Esophagus (tissue), 2 donors: ENCODE measurements around the gene BCAS1. TPM values are rescaled to one million over a fixed set of nuclear protein-coding genes. Genes with fewer than 3 reads are reported as not detected.

Experiments used
- H3K27ac ChIP-seq, 2 donors: one replicate each; pipeline ENCODE4 v1.5.1; 2013; ENCODE audit warnings: low read depth in 2 of 2, mild to moderate bottlenecking in 2 of 2, inconsistent platforms in 1 of 2, low read length in 1 of 2, moderate library complexity in 1 of 2
- H3K27me3 ChIP-seq, 2 donors: one replicate each; pipeline ENCODE4 v1.6.1; 2013; ENCODE audit warnings: low read length in 2 of 2, control low read depth in 1 of 2, mild to moderate bottlenecking in 1 of 2; ENCODE audit not compliant: insufficient read depth in 2 of 2, control insufficient read depth in 1 of 2
- H3K36me3 ChIP-seq, 2 donors: one replicate each; pipeline ENCODE4 v1.6.1; 2013; ENCODE audit warnings: low read length in 1 of 2; ENCODE audit not compliant: control insufficient read depth in 2 of 2, insufficient read depth in 2 of 2
- H3K4me1 ChIP-seq, 2 donors: one replicate each; pipeline ENCODE4 v1.6.1; 2013; ENCODE audit warnings: low read length in 1 of 2; ENCODE audit not compliant: control insufficient read depth in 2 of 2, insufficient read depth in 2 of 2
- H3K4me3 ChIP-seq, 2 donors: one replicate each; pipeline ENCODE4 v1.5.1; 2013; ENCODE audit warnings: low read length in 2 of 2, mild to moderate bottlenecking in 2 of 2, low read depth in 1 of 2, moderate library complexity in 1 of 2
- H3K9me3 ChIP-seq, 2 donors: one replicate each; pipeline ENCODE4 v1.6.1; 2013; ENCODE audit warnings: mild to moderate bottlenecking in 2 of 2, low read depth in 1 of 2, low read length in 1 of 2, moderate library complexity in 1 of 2; ENCODE audit not compliant: control insufficient read depth in 2 of 2, insufficient read depth in 1 of 2
- WGBS, 2 donors: extraction: QIAGEN DNeasy Blood & Tissue Kit; methylation state at CpG; one replicate each; pipeline ENCODE4 v1.1.7; 2013; 5-methylcytosine and 5-hydroxymethylcytosine counted together
- polyA plus RNA-seq, 2 donors: library from polyadenylated mRNA; stranded (reverse); fragments of 200-250 nt; gene quantifications; one replicate each; pipeline ENCODE4 v1.2.3, GENCODE V29; 2013
- donor health status: healthy with polysubstance abuse.
- donor health status: Bipolar disorder and iron deficiency.

Gene BCAS1
- polyA plus RNA-seq, 2 donors: 4.7 to 9.0 TPM

GRCh38 chr20:53940360-53940702, 130.1 kb downstream of the BCAS1 start:
- Histone ChIP-seq H3K27ac (peak overlapping the region in 1 of 2 donors; percentile 10), H3K4me3 (no peak overlapping the region)
- 62 to 63% methylated on average over 7 of the region's 7 CpGs for WGBS, 2 donors

GRCh38 chr20:53939572-53940359, 130.6 kb downstream of the BCAS1 start:
- H3K36me3 ChIP-seq: no peaks in the 10 kb centered on the region
- no peak overlapping the region for H3K4me3 ChIP-seq
- H3K9me3 ChIP-seq: no peaks in the 10 kb centered on the region
- H3K27me3 ChIP-seq: no peaks in the 10 kb centered on the region
- H3K4me1 ChIP-seq: peaks cover 0 to 3% of the 10 kb centered on the region in 2 donors
- WGBS, 2 donors: 11 to 13% methylated on average over 7 of the region's 7 CpGs
- H3K27ac ChIP-seq: peak overlapping the region; percentile 79 to 85

More at GRCh38 chr20:53940360-53940702, 130.1 kb downstream of the BCAS1 start:
- H3K9me3 ChIP-seq: no peaks in the 10 kb centered on the region
- H3K4me1 ChIP-seq: peaks cover 0 to 3% of the 10 kb centered on the region in 2 donors
- no peaks in the 10 kb centered on the region for H3K27me3 ChIP-seq
- H3K36me3 ChIP-seq: no peaks in the 10 kb centered on the region

GRCh38 chr20:53939190-53939571, 131.2 kb downstream of the BCAS1 start:
- no peaks in the 10 kb centered on the region for H3K36me3 ChIP-seq
- H3K9me3 ChIP-seq: no peaks in the 10 kb centered on the region
- 49 to 56% methylated on average over 3 of the region's 3 CpGs for WGBS, 2 donors
- no peaks in the 10 kb centered on the region for H3K27me3 ChIP-seq
- H3K27ac ChIP-seq: peak overlapping the region; percentile 79 to 85
- H3K4me1 ChIP-seq: peaks cover 0 to 3% of the 10 kb centered on the region in 2 donors
- H3K4me3 ChIP-seq: no peak overlapping the region

- H3K36me3 ChIP-seq: no peaks in the 10 kb centered on the region
- H3K4me1 ChIP-seq: peaks cover 0 to 3% of the 10 kb centered on the region in 2 donors
These were observed 131.7 kb downstream of the BCAS1 start for GRCh38 chr20:53938739-53939138.

GRCh38 chr20:53937929-53938367, 132.4 kb downstream of the BCAS1 start:
- Histone ChIP-seq H3K9me3 (no peaks in the 10 kb centered on the region), H3K4me3 (no peak overlapping the region), H3K4me1 (peaks cover 0 to 3% of the 10 kb centered on the region in 2 donors), H3K27ac (no peak overlapping the region), H3K36me3 (no peaks in the 10 kb centered on the region), H3K27me3 (no peaks in the 10 kb centered on the region)
- 94 to 96% methylated on average over 5 of the region's 5 CpGs for WGBS, 2 donors

More at GRCh38 chr20:53938739-53939138, 131.7 kb downstream of the BCAS1 start:
- H3K4me3 ChIP-seq: no peak overlapping the region
- no peaks in the 10 kb centered on the region for H3K9me3 ChIP-seq
- WGBS, 2 donors: 77 to 81% methylated on average over 1 of the region's 1 CpG
- peak overlapping the region in 1 of 2 donors; percentile 40 for H3K27ac ChIP-seq
- H3K27me3 ChIP-seq: no peaks in the 10 kb centered on the region

- Histone ChIP-seq H3K9me3 (no peaks in the 10 kb centered on the region), H3K27me3 (no peaks in the 10 kb centered on the region), H3K36me3 (no peaks in the 10 kb centered on the region), H3K4me3 (no peak overlapping the region), H3K4me1 (peaks cover 0 to 3% of the 10 kb centered on the region in 2 donors), H3K27ac (no peak overlapping the region)
- 89 to 96% methylated on average over 5 of the region's 5 CpGs for WGBS, 2 donors
These were observed 133.1 kb downstream of the BCAS1 start for GRCh38 chr20:53937339-53937741.

GRCh38 chr20:53935344-53936084, 134.9 kb downstream of the BCAS1 start:
- Histone ChIP-seq H3K4me1 (peaks cover 0 to 3% of the 10 kb centered on the region in 2 donors), H3K9me3 (no peaks in the 10 kb centered on the region), H3K36me3 (no peaks in the 10 kb centered on the region), H3K27ac (peak overlapping the region in 1 of 2 donors; percentile 8), H3K27me3 (no peaks in the 10 kb centered on the region), H3K4me3 (no peak overlapping the region)
- WGBS, 2 donors: 71 to 77% methylated on average over 5 of the region's 5 CpGs

GRCh38 chr20:53934421-53935343, 135.7 kb downstream of the BCAS1 start:
- H3K27ac ChIP-seq: peak overlapping the region in 1 of 2 donors; percentile 24

GRCh38 chr20:53933232-53933846, 137.1 kb downstream of the BCAS1 start:
- no peaks in the 10 kb centered on the region for H3K27me3 ChIP-seq
- no peaks in the 10 kb centered on the region for H3K4me1 ChIP-seq
- H3K9me3 ChIP-seq: no peaks in the 10 kb centered on the region
- 80% methylated on average over 2 of the region's 2 CpGs for WGBS, 2 donors
- no peak overlapping the region for H3K27ac ChIP-seq
- no peaks in the 10 kb centered on the region for H3K36me3 ChIP-seq
- H3K4me3 ChIP-seq: no peak overlapping the region

More at GRCh38 chr20:53934421-53935343, 135.7 kb downstream of the BCAS1 start:
- Histone ChIP-seq H3K9me3 (no peaks in the 10 kb centered on the region), H3K4me3 (no peak overlapping the region), H3K36me3 (no peaks in the 10 kb centered on the region), H3K4me1 (peaks cover 0 to 3% of the 10 kb centered on the region in 2 donors), H3K27me3 (no peaks in the 10 kb centered on the region)
- 54 to 57% methylated on average over 6 of the region's 6 CpGs for WGBS, 2 donors
